HS-5 (cell line): ENCODE data around the gene WDR90.

Source experiments
- DNase-seq: peaks from one replicate; pipeline ENCODE4 v3.0.0-alpha.2; 2012; ENCODE audit warnings: low read depth

Gene WDR90

DNA sequence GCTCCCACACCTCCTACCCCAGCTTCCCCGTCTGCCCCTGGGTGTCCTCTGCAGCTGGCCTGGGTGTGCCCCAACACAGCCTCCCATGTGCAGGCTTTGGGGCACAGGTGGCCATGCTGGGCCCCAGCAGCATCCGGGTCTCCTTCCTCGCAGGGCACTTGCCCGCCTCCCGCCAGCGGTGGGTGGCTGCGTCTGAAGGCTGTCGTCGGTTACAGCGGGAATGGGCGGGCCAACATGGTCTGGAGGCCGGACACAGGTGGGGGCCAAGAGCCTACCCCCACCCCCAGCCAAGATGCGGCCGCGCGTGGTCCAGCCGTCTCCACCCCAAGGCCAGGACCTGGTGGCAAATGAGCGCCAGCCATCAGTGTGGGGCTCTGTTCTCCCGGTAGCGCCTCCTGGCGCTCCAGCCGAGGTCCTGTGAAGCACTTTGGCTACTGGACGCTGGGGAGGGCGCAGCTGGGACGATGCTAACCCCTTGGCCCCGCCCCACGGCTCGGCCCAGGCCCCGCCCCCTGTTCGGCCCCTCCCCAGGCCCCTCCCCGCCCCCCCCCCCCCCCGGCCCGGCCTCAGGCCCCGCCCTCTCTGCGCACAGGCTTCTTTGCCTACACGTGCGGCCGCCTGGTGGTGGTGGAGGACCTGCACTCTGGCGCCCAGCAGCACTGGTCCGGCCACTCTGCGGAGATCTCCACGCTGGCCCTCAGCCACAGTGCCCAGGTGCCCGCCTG, 11.5 kb downstream of the WDR90 start:
- DNase-seq = no peak

DNA sequence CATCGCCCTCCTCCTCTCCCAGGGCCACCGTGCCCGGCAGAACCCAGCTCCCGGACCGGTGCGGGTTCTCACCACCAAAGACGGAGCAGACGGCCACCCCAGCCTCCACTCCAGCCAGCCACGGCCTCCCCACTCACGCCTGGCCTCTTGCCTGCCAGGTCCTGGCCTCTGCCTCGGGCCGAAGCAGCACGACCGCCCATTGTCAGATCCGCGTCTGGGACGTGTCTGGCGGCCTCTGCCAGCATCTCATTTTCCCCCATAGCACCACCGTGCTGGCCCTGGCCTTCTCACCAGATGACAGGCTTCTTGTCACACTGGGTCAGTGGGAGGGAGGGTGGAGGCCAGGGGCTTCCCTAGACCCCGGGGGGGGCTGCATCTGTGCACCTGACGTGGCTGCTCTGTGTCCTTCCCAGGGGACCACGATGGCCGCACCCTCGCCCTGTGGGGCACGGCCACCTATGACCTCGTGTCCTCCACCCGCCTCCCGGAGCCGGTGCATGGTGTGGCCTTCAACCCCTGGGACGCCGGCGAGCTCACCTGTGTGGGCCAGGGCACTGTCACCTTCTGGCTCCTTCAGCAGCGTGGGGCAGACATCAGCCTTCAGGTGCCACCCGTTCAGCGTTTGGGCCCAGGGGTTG, 12.1 kb downstream of the WDR90 start:
- DNase-seq = no peak

DNA sequence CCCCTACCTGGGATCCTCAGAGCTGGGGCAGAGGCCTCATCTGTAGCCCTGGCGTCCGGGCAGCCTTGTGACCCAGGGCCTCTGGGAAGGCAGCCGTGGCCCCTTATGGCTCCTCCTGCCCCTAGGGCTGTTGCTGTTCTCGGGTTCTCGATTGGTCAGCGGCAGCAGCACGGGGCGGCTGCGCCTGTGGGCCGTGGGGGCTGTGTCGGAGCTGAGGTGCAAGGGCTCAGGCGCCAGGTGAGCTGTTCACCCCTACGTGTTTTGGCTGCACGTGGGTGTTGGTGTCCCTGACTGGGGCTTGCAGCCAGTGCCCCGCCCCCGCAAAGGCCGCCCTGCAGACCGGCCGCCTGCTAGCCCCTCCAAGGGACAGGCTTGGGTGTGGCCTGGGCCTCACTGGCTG, 12.9 kb downstream of the WDR90 start:
- no peak for DNase-seq

DNA sequence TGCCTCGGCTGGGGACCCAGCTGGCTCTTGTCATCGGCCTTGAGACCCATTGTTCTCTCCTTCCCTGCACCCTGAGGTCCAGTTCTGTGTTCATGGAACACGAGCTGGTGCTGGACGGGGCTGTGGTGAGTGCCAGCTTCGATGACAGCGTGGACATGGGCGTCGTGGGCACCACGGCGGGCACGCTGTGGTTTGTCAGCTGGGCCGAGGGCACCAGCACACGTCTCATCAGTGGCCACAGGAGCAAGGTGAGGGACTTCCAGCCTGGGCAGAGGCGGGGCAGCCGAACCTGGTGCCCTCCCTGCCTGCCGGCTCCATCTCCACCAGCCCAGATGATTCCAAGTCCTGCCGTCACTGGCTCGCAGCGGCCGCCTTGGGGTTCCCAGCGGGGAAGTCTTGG, 13.4 kb downstream of the WDR90 start:
- no peak for DNase-seq

DNA sequence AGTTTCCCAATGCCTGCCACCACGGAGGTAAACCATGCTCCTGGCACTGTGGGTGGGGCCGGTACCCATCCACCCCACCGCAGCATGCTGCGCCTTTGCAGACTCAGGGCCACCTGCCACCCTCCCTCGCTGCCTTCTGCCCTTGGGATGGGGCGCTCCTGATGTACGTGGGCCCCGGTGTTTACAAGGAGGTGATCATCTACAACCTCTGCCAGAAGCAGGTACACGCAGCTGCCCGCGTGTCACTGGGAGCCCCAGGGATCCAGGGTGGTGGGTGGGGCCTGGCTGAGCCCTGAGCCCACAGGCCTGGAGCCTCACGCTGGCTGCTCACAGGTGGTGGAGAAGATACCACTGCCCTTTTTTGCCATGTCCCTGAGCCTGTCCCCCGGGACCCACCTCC, 17.4 kb downstream of the WDR90 start:
- DNase-seq = no peak

DNA sequence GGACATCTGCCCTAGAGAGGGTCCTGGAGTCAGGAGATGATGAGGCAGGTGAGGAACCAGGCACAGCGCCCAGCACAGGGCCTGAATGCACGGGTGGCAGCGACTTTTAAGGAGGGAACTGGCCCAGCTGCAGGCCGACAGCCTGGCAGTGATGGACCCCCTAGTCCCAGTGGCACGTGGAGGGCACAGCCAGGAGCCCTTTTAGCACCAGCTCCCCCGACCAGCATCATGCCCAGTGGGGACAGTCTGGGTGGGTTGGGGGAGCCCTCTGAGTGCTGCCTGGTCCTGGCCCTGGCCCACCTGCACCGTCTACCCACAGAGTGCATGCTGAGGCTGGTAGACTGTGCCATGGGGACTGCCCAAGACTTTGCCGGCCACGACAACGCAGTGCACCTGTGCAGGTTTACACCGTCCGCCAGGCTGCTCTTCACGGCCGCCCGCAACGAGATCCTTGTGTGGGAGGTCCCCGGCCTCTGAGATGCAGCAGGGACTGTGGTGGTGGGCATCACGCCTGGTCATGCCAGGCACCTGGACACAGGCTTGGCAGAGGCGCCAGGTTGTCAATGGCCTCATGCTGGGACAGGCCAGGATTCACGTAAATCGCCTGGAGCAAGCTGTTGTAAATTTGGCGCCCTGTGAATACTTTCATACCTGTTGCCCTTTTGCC, 18.1 kb downstream of the WDR90 start:
- no peak for DNase-seq

DNA sequence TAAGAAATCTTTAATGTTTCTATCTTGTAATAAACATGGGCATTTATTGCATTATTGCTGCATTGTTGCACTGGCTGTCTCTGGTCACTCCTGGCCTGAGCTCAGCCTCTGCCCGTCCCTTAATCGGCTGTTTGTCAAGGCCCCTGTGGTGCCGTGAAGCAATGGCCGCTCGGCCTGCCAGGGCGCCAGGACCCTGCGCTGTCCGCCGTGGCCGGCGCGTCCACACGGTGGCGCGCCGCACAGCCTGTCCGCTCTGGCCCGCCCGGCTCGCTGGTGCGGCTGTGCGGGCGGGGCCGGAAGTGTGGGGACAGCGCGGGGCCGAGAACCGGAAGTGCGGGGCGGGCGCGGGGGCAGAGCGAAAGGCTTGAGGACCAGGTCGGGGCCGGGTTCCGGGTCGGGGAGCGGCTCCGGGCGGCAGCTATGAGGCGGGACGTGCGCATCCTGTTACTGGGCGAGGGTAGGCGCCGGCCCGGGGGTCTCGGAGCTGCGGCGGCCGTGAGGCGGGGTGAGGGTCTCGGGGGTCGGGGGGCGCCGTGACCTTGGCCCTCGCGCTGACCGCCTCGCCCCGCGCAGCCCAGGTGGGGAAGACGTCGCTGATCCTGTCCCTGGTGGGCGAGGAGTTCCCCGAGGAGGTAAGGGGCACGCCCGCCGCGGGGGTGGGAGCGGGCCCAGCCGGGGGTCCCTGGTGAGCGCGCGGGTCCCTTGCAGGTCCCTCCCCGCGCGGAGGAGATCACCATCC, 18.8 kb downstream of the WDR90 start, which contains the start of gene RHOT2:
Gene RHOT2, plus strand, starts transcription at position 353 of the 739 bp plus-strand sequence. Its CDS starts 68 bp downstream, at position 421.
- no peak for DNase-seq

DNA sequence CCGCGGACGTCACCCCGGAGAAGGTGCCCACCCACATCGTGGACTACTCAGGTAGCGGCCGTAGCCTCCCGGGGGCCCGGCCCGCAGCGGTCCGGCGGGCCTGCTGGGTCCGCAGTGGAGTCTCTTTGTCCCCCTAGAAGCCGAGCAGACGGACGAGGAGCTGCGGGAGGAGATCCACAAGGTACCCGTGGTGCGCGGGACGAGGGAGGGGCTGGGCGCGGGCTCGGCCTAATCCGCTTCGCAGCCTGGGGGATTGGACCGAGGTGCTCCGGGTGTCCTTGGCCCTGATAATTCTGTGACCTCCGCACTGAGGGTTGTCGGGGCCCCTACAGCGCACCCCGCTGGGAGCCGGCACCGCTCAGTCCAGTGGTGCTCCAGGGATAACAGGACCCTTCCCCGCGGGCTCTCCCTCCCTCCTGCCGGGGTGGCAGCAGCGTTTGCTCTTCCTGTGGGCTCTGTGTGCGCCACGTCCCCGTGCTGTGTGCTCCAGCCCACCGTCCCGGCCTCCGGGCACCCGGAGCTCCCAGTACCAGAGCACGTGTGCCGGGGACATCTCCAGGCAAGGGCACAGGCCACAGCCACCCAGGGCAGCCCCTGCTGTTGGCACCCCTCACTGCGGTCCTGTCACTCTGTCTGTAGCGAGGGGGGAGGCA, 19.5 kb downstream of the WDR90 start:
- DNase-seq = no peak

DNA sequence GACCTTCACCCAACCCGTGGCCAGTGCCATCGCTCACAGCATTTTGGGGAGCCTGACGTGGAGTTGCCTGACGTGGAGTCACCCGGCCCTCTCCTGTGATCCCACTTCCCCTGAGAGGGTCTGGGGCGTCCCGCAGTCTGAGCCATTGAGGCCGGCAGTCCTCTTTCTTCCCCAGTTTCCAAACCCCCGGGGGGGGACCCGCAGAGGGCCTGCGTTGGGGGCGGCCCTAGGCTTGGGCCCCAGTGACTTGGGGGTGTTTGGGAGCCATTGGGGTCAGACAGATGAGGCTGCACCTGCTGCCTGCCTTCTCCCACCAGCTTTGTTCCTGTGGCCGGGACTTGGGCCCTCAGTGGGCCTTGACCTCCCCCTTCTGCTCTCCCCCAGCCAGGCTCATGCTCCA, 20.5 kb downstream of the WDR90 start:
- DNase-seq = no peak

DNA sequence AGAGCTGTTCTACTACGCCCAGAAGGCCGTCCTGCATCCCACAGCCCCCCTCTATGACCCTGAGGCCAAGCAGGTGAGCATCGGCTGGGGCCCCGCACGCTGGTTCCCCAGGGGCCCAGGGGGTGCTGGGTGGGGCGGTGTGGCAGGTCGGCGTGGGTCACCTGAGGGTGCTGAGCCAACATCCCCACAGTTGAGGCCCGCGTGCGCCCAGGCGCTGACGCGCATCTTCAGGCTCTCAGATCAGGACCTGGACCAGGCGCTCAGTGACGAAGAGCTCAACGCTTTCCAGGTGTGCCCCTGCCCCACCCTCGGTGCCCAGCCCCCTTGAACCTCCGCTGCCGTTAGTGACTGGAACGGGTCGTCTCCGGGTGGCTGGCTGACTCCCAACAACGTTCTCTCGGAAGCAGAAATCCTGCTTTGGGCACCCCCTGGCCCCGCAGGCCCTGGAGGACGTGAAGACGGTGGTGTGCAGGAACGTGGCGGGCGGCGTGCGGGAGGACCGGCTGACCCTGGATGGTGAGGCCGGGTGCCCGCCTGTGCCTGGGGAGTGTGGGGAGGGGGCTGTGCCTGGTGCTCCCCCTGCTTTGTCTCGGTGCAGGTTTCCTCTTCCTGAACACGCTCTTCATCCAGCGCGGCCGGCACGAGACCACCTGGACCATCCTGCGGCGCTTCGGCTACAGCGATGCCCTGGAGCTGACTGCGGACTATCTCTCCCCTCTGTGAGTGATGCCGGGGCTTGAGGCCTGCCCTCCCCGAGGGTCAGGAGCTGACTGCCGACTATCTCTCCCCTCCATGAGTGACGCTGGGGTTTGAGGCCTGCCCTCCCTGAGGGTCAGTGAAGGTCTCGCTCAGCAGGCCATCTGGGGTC, 21.6 kb downstream of the WDR90 start:
- no peak for DNase-seq

DNA sequence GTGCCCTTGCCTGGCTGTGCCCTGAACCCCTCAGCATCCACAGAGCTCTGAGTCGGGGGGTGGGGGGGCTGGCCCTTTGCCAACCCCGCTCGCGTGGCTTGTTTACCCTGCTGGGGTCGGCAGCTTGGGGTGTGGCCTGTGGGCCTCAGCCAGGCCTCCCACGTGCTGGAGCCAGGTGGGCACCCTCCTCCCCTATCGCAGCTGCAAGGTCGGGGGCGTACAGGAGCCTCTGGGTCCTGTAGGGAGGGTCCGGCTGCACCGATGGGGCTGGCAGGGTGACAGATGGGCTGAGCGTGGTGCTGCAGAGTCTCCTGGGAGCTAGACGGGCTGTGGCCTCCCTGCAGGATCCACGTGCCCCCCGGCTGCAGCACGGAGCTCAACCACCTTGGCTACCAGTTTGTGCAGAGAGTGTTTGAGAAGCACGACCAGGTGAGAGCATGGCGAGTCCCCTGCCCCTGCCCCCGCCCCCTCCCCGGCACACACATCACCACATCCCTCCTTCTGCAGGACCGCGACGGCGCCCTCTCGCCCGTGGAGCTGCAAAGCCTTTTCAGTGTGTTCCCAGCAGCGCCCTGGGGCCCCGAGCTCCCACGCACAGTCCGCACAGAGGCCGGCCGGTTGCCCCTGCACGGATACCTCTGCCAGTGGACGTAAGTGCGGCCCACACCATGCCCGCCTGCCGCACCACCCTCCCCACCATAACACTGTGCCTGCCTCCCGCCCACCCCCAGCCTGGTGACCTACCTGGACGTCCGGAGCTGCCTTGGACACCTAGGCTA, 22.4 kb downstream of the WDR90 start:
- DNase-seq = no peak

DNA sequence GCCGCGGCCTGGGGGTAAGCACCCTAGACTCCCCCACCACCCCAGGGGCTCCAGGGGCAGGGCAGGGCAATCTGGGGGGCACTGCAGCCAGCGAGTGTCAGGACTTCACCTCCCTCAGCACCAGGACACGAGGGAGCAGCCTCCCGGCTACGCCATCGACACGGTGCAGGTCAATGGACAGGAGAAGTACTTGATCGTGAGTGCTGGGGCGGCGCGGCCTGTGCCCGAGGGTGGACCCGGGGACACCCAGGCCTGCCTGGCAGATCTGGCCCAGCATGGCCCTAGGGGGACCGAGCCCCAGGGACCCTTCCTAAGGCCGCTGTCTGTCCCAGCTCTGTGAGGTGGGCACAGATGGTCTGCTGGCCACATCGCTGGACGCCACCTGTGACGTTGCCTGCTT, 23.2 kb downstream of the WDR90 start:
- DNase-seq = no peak

DNA sequence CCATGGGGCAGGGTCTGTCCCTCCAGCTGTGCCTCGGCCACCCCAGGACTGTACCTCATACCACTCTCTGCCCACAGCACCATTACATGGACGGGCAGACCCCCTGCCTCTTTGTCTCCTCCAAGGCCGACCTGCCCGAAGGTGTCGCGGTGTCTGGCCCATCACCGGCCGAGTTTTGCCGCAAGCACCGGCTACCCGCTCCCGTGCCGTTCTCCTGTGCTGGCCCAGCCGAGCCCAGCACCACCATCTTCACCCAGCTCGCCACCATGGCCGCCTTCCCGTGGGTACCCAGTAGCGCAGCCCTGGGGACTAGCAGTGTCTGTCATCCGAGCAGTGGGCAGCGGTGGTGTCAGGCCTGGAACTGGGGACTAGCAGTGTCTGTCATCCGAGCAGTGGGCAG, 23.7 kb downstream of the WDR90 start:
- no peak for DNase-seq

DNA sequence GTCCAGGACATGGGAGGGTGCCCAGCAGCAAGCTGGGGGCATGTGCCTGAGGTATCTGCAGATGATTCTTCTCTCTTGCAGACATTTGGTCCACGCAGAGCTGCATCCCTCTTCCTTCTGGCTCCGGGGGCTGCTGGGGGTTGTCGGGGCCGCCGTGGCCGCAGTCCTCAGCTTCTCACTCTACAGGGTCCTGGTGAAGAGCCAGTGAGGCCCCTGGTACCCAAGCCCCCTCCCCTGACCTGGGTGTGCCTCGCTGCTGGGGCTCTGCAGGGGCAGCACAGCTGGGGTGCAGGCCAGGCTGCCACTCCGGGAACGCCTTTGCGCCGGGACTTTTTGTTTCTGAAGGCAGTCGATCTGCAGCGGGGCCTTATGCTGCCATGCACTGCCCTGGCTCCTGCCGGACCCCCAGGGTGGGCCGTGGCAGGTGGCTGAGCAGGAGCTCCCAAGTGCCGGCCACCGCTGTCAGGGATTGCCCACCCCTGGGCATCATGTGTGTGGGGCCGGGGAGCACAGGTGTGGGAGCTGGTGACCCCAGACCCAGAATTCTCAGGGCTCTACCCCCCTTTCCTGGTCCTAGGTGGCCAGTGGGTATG, 24.3 kb downstream of the WDR90 start:
- DNase-seq = no peak

DNA sequence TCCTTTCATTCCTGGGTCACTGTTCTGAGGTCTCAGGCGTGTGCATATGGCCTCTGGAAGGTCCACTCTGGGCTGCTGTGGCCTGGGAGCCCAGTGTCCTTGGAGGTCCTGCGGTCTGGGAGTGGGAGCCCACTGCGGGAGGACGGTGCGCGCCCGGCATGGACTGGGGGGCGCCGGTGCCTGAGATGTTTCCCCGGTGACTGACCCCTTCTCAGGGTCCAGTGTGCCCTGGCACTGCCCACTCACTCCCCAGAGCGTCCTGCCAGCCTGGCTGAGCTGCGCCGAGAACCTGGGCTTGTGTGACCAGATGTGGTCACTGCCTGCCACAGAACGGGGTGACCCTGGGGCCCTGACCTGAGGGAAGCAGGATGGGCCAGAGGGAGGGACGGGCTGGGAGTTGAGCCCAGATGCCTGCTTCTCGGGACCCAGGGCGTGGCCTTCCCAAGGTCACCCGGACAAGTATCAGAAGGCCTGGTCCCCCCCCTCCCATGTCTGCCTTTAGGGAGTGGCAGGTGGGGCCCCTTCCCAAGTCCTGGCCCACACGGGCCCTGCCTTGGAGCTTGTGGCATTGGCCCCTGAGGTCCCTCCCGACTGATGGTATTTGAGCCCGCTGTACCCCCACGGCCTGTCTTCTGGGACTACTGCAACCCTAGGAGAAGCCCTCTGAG, 25.2 kb downstream of the WDR90 start:
- no peak for DNase-seq

DNA sequence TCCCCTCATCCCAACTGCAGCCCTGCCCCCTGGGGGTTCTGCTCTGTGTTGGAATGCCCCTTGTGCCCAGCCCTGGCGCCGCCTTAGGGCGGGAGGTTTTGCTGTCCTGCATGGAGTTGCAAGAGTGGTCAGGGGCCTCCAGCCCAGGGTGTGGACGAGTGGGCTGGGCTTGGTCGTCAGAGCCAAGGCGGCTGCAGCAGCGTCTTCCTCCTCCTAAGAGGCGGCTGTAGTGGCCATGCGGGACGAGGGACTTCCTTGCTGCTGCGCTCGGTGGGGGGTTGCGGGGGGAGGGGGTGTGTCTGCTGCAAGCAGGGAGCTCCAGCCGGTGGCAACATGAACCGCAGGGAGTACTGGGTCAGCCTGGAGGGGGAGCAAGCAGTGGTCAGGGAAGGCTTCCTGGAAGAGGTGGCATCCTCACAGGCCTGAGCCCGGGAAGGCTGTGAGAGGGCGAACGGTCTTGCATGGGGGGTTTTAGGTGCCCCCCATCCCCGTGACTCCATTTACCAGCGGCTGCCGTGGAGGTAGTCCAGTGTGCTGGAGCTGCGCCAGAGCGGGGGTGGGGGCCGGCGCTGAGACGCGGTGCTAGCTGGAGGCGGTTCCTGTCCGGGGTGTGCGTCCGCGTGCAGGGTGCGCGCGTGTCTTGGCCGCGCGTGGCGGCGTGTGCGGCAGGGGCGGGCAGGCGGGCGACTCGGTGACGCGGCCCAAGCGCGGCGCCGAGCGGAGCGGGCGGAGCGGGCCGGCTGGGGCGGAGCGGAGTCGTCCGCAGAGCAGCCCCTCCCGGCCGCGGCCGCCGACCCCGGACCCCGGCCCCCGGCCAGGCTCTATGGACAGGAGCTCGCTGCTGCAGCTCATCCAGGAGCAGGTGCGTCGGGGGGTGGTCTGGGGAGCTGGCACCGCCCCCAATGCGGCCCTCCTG, 26.1 kb downstream of the WDR90 start, which contains the start of gene RHBDL1:
Gene RHBDL1, plus strand, starts transcription at position 704 of the 916 bp plus-strand sequence. Its CDS starts 120 bp downstream, at position 824.
- DNase-seq = no peak

DNA sequence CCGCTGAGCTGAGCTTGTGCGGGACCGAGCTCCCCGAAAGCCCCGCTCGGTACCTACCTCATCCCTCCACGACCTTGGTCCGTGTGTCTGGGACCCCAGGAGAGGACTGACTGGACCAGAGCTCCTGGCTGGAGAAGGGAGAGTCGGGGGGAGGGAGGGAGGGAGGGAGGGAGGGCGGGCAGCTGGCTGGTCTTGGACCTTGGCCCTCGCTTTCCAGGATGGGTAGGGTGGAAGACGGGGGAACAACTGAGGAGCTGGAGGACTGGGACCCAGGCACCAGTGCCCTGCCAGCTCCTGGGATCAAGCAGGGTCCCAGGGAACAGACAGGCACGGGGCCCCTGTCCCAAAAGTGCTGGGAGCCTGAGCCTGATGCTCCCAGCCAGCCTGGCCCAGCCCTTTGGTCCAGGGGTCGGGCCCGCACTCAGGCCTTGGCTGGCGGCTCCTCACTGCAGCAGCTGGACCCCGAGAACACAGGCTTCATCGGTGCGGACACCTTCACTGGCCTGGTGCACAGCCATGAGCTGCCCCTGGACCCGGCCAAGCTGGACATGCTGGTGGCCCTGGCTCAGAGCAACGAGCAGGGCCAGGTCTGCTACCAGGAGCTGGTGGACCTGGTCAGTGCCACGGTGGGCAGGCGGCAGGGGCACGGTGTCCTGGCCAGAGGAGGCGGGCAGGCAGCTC, 26.9 kb downstream of the WDR90 start:
- DNase-seq = no peak

DNA sequence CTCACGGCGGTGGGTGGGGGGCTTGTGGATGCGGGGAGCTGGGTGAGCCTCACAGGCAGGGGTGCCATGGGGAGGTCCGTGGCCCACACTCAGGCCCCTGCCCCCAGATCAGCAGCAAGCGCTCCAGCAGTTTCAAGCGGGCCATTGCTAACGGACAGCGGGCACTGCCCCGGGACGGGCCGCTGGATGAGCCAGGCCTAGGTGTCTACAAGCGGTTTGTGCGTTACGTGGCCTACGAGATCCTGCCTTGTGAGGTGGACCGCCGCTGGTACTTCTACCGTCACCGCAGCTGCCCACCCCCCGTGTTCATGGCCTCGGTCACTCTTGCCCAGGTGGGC, 27.4 kb downstream of the WDR90 start:
- DNase-seq = no peak
